Measurements from ENCODE around the gene ARHGAP21.
"Not testable (repeated sequence)": the region's sequence is repeated elsewhere in the genome, so short reads cannot be mapped to it uniquely, and the experiment has no call there.

Gene ARHGAP21

GRCh38 chr10:24685958-24686540, 37.6 kb downstream of the ARHGAP21 start:
- no peak for DNase-seq (ENCODE audit: low read depth, low spot score)

DNA sequence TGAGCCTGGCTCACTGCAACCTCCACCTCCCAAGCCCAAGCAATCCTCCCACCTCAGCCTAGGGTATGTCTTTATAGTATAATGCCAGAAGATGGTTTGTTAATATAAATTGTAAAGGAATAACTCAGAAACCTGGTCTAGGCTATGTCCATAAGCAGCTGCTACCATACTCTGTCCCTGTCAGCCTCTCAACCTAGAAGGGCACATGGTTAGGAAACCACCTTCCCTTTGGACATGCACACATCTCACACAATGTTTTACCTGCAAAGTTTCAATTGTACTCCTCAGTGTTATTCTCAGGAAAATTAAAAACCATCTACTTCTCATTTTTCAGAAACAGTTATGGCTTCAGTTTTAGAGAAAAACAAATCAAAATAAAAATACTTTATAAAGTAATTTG, 40.1 kb downstream of the ARHGAP21 start:
- DNase-seq (ENCODE audit: low read depth, low spot score): no peak

DNA sequence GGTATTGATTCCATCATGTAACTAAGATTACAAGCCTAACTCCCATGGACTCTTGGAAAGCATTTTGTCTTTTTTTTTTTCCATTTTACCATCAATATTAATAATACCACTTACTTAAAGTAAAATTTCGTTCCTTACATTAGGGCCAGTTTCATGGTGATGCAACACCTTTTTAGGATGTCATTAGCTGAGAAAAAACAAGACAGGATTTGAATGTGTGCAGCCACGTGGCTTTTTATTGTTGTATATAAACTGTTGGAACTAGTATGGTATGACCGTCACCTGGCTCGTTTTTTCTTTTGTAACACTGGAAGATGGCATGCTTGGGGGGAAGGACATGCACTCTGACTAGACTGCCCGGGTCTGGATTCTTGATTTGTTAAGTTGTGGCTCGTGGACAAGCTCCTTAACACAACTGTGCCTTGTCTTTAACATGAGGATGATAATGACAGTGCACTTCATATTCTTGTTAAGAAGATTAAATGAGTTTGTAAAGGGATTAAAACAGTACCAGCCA, 42.1 kb downstream of the ARHGAP21 start:
- no peak for DNase-seq (ENCODE audit: low read depth, low spot score)

DNA sequence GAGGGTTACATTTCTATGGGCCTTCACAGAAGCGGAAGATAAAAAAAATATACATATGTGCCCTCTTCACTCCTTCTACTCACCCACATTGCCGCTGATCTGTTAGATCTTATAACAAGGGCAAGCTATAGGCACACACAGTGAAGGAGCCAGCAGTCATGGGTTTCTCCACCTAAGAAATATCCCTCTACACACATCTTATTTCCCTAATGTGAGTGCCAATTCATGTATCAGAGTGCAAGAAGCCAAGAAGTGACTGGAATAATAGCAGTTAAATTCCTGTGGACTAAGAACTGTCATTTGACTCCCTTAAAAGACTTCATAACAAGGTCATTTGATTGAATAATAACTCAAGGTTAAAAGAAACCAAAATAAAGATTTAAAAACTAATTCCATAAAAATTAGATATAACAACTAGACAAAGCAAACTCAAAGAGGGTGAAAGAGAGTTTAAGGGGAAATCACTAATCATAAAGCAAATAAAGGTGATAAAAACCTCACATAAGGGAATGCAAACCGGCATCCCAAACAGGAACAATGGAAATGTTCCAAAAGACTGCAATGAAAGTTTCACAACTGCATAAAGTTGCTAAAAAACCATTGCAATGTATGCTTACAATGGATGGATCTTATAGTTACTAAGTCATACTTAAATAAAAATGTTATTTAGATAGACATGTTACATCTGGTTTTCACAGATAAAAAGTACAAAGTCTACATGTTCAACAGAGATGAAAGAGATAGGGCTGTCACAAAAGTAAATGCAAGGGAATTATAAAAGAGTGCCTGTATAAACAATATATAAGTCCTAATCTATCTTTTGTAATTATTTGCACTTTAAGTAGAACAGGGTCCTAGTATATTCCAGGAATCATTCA, 42.8 kb downstream of the ARHGAP21 start:
- DNase-seq (ENCODE audit: low read depth, low spot score): no peak

GRCh38 chr10:24678757-24679156, 44.9 kb downstream of the ARHGAP21 start:
- DNase-seq (ENCODE audit: low read depth, low spot score): no peak

- DNase-seq (ENCODE audit: low read depth, low spot score): no peak
Measured at GRCh38 chr10:24674892-24675632, 48.6 kb downstream of the ARHGAP21 start.

DNA sequence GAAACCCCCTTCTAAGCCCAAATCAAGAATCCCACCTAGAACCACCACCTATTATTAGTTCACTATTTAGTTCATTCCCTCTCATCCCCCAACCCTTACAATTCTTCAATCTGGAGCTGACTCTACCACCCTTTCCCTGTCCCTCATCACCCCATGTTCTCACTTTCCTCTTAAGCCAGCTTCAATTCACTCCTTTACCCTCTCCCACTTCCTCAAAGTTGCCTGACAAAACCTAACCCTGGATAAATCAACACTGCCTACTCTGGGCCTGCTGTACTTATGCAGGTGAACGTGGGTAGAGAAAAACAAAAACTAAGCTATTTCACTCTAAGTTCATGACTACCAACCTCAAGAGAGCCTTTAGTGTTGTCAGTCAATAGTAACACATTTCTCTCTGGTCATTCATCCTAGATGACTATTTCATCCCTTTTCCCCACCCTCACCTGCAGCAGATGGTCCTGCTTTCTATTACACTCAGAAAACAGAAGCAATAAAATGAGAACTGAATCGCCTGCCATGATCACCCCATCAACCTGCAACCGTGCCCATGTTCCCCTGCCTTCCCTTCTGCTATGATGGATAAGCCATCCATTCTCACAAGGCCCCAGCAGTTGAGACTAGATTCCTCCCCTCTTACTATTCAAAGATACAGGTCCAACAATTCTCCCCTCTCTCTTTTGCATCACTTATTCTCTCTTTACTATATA, 52.6 kb downstream of the ARHGAP21 start:
- DNase-seq (ENCODE audit: low read depth, low spot score): no peak

GRCh38 chr10:24669285-24669852, 54.3 kb downstream of the ARHGAP21 start:
- DNase-seq (ENCODE audit: low read depth, low spot score): no peak

- DNase-seq (ENCODE audit: low read depth, low spot score): no peak
Measured at GRCh38 chr10:24668247-24668646, 55.4 kb downstream of the ARHGAP21 start.

GRCh38 chr10:24664991-24665390, 58.7 kb downstream of the ARHGAP21 start:
- DNase-seq (ENCODE audit: low read depth, low spot score): no peak

- DNase-seq (ENCODE audit: low read depth, low spot score): no peak
Measured at GRCh38 chr10:24661376-24661775, 62.3 kb downstream of the ARHGAP21 start.

GRCh38 chr10:24658319-24658718, 65.4 kb downstream of the ARHGAP21 start:
- not testable (repeated sequence) for DNase-seq (ENCODE audit: low read depth, low spot score)

DNA sequence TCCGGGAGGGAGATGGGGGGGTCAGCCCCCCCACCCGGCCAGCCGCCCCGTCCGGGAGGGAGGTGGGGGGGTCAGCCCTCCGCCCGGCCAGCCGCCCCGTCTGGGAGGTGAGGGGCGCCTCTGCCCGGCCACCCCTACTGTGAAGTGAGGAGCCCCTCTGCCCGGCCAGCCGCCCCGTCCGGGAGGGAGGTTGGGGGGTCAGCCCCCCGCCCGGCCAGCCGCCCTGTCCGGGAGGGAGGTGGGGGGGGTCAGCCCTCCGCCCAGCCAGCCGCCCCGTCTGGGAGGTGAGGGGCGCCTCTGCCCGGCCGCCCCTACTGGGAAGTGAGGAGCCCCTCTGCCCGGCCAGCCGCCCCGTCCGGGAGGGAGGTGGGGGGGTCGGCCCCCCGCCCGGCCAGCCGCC, 67.4 kb downstream of the ARHGAP21 start:
- not testable (repeated sequence) for DNase-seq (ENCODE audit: low read depth, low spot score)

DNA sequence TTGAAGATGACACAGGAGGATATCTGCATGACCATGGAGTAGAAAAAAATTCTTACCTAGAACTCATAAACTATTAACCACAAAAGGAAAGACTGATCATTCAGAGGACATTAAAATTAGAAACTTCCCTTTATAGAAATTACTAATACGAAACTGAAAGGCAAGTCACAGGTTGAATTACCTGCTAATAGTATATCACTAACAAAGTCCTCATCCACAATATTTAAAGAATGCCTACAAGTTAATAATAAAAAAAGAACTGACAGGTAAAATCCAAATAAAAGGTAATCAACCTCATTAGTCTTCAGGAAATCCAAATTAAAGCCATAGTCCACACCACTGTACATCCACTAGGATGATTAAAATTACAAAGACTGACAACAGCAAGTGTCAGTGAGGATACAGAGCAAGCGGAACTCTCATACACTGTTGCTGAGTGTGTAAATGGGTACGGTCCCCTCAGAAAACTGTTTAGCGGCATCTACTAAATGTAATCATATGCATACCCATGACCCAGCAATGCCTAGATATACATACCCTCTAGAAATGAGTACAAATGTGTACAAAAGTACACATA, 71.2 kb downstream of the ARHGAP21 start:
- DNase-seq (ENCODE audit: low read depth, low spot score): no peak

GRCh38 chr10:24651923-24652322, 71.8 kb downstream of the ARHGAP21 start:
- no peak for DNase-seq (ENCODE audit: low read depth, low spot score)

GRCh38 chr10:24650669-24651391, 72.9 kb downstream of the ARHGAP21 start:
- no peak for DNase-seq (ENCODE audit: low read depth, low spot score)

- no peak for DNase-seq (ENCODE audit: low read depth, low spot score)
Measured at GRCh38 chr10:24645784-24646183, 77.9 kb downstream of the ARHGAP21 start.

- no peak for DNase-seq (ENCODE audit: low read depth, low spot score)
Measured at GRCh38 chr10:24645022-24645421, 78.7 kb downstream of the ARHGAP21 start.

DNA sequence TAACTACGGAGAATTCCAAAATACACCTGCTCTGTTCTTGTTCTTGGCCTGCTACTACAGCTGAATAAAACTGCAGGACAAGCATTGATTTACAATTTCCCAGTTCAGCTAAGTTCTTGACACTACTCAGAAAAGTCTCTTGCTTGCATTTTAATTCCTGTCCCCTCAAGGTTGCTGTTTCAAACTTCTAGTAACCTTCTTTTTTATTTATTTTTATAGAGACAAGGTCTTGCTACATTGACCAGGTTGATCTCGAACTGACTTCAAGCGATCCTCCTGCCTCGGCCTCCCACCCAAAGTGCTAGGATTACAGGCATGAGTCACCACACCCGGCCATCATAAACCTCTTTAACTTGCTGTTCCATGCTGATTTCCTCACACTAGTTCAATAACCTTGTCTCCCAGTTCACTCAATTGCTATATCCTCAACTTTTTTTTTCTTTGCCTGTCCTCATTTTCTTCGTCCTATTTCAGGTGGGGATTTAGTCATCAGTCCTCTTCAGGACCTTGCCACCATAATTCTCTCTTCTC, 79.9 kb downstream of the ARHGAP21 start:
- DNase-seq (ENCODE audit: low read depth, low spot score): no peak
